Astrocyte of the spinal cord (primary cell): ENCODE measurements around the gene ADAMTS20.
"Not testable (repeated sequence)": the region's sequence is repeated elsewhere in the genome, so short reads cannot be mapped to it uniquely, and the experiment has no call there.

Source experiments
- DNase-seq: peaks from one replicate; pipeline ENCODE4 v3.0.0; 2011; ENCODE audit warnings: low read depth, low spot score
- H3K4me3 ChIP-seq: 2 replicates; pipeline ENCODE4 v1.5.1; 2011; ENCODE audit warnings: low read depth, mild to moderate bottlenecking, low read length, moderate library complexity
- CTCF ChIP-seq: IDR thresholded peaks from 2 replicates; pipeline ENCODE4 v1.5.1; 2012; ENCODE audit warnings: low read depth, mild to moderate bottlenecking, low read length, inconsistent platforms
- in situ Hi-C: cut with HindIII; loops from 2 replicates; pipeline ENCODE4 v1.10.0; 2017; ENCODE audit warnings: low sequenced_read_pairs

The ADAMTS20 gene

DNA sequence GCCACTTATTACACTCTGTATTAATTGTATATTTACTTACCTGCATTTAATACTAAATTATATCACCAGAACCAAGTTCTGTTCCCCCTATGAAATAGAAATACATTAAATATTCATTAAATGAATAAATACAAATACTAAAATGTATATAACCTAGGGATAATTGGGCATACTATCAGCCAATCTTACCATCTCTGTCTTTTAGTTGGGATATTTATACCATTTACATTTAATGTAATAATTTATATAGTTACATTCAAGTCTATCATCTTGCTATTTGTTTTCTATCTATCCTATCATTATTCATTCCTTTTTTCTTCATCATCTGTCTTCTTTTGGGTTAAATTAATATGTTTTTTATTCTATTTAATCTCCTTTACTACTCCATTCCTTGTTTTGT, 4.1 kb upstream of the ADAMTS20 start:
- no peak overlapping the region for H3K4me3 ChIP-seq
- no peak for TF ChIP-seq CTCF
- no peak for DNase-seq
- in situ Hi-C loops = no loop called here

DNA sequence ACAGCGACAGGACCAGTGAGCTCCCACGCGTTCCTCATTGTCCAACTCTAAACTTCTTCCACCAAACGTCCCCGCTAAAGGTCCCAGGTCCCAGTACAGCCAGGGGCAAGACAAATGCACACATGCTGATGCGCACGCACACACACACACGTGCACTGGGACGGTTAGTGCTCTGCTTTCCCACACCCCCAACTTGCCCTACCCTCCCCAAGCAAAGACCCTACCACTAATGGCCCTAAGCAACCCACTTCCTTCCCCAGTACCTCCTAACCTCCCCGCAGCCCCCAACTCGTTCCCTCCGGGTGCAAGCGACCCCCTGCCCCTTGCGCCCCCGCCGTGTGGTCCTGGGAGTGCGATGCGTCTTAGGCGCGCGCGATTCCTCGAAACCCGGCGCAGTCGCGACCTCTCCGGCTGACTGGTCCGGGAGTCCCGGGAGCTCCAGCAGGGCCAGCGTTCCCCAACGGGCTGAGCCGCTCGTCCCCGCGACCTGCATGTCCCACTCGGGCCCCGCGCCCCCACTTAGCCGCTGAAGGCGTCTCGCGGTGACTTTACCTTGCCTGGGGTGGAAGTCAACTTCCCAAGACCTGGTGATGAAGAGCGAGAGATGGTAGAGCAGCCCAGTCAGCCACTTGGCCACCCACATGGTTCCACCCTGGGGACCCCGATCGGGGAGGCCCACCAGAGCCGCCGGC, 578 bp downstream of the ADAMTS20 start:
- H3K4me3 ChIP-seq = peak overlapping the region; percentile 31

DNA sequence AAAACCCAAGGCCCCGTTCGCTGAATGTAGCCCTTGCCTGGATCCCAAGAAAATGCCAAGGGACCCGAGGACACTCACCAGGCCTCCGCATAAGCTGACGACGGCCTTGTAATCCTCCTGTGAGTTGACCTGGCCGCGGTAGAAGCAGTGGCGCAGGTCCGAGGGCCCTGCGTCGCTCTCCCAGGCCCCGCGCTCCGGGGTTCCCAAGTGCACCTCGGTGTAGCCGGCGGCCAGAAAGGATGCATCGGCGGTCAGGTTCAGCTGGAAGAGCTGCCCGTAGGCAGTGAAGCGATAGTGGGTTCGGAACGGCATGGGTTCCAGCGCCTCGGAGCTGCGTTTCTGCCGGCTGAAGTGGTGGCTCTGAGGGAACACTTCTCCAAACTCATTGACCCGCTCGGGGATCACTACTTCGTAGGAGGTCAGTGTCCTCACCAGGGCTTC, 1.2 kb downstream of the ADAMTS20 start:
- TF ChIP-seq CTCF = no peak
- DNase-seq = no peak
- H3K4me3 ChIP-seq = no peak overlapping the region
- in situ Hi-C loops = no loop called here

More for the DNA sequence above, 578 bp downstream of the ADAMTS20 start:
- no peak for DNase-seq
- in situ Hi-C loops = no loop called here
- TF ChIP-seq CTCF = no peak

DNA sequence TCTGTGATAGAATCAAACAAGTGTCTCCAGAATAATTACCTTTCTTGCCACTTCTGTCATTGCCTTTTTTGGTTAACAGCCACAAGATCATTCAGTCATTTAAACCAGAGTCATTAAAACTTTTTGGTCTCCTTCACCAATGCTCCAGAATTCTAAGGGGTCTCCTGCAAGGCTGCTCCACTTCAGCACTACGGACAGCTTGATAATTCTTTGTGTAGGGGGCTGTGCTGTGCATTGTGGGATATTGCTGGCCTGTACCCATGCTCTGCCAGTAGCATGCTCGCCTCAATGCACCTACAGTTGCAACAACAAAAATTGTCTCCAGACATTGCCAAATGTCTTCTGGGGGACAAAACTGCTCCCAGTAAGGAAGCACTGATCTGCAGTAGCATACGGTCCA, 7.3 kb downstream of the ADAMTS20 start:
- in situ Hi-C loops = no loop called here
- no peak for DNase-seq
- TF ChIP-seq CTCF = no peak
- H3K4me3 ChIP-seq = no peak overlapping the region

DNA sequence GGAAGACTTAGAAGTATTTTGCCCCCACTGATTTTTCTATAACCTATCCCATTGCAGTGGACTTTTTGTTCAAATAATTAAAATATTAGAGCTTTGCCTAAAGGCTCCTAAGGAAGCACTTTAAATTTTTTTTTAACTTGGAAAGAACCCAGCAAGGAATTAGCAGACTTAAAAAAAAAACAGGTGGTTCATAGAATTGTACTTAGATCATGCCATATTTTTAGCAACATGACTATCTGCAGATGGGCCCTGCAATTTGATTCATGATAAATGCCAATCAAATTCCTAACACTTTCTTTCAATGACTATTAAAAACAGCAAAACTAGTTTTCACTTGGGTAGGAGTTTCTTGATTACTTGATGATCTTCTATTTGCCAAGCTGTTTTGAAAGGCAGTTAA, 11.5 kb downstream of the ADAMTS20 start:
- DNase-seq = no peak
- no peak for TF ChIP-seq CTCF
- no peak overlapping the region for H3K4me3 ChIP-seq
- in situ Hi-C loops = no loop called here

DNA sequence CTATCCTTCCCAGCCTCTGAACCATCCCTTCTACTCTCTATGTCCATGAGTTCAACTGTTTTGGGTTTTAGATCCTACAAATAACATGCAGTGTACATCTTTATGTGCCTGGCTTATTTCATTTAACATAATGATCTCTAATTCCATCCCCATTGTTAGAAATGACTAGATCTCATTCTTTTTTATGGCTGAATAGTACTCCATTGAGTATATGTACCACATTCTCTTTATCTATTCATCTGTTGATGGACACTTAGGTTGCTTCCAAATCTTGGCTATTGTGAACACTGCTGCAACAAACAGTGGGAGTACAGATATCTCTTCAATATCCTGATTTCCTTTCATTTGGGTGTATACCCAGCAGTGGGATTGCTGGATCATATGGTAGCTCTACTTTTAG, 14.3 kb downstream of the ADAMTS20 start:
- in situ Hi-C loops, H3K4me3 ChIP-seq, DNase-seq: not testable (repeated sequence)

GRCh38 chr12:43516045-43516444, 36.0 kb downstream of the ADAMTS20 start:
- DNase-seq = no peak
- no peak for TF ChIP-seq CTCF
- H3K4me3 ChIP-seq = no peak overlapping the region
- in situ Hi-C loops = no loop called here
